ENCODE data around the gene EFNA5. TPM values are rescaled to one million over a fixed set of nuclear protein-coding genes. Genes with fewer than 3 reads are reported as not detected.

The EFNA5 gene
- total and polyA plus RNA-seq, 4 donors = 0.14 to 0.93 (median 0.54) TPM

DNA sequence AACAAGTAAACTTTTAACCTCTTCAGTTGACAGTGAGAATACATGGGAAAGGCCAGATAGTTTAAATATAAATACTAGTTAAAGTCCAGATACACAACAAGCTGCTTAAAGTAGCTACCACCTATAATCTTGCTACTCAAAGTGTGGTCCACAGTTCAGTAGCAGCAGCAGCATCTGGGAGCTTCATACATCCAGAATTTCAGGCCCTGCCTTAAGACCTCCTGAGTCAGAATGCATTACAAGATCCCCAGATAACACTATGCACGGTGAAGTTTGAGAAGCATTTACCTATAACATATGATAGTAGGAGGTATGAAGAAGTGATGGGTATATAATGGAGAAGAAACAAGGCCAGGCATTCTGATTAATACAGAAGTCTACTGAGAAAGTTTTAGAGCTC lies 244.5 kb downstream of the EFNA5 start (continued):
- TF ChIP-seq, protein P1, sequence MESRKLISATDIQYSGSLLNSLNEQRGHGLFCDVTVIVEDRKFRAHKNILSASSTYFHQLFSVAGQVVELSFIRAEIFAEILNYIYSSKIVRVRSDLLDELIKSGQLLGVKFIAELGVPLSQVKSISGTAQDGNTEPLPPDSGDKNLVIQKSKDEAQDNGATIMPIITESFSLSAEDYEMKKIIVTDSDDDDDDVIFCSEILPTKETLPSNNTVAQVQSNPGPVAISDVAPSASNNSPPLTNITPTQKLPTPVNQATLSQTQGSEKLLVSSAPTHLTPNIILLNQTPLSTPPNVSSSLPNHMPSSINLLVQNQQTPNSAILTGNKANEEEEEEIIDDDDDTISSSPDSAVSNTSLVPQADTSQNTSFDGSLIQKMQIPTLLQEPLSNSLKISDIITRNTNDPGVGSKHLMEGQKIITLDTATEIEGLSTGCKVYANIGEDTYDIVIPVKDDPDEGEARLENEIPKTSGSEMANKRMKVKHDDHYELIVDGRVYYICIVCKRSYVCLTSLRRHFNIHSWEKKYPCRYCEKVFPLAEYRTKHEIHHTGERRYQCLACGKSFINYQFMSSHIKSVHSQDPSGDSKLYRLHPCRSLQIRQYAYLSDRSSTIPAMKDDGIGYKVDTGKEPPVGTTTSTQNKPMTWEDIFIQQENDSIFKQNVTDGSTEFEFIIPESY (IDR thresholded peaks at IDR 0.05) = no peak
- no peak for TF ChIP-seq RAD21 (IDR thresholded peaks at IDR 0.05)
- TF ChIP-seq NR2F2 (IDR thresholded peaks at IDR 0.05) = no peak

- H3K4me1 ChIP-seq (ENCODE audit: control insufficient read depth in 4 of 4, insufficient read depth in 4 of 4, low read length in 3 of 4) = no peaks in the 10 kb centered on the region
- no peaks in the 10 kb centered on the region for H3K9me3 ChIP-seq (ENCODE audit: control insufficient read depth in 4 of 4, low read length in 3 of 4)
- no peak for DNase-seq (ENCODE audit: low spot score)
- no peak overlapping the region for H3K4me3 ChIP-seq (ENCODE audit: low read depth in 1 of 3, low read length in 3 of 3)
- no peak overlapping the region for H3K9ac ChIP-seq (ENCODE audit: low read depth in 1 of 2, low read length in 2 of 2)
- WGBS = 84% methylated on average over 2 of the region's 2 CpGs
- no peak for TF ChIP-seq HNF4A (conservative IDR thresholded peaks at IDR 0.05)
- TF ChIP-seq NR2F2 (IDR thresholded peaks at IDR 0.05) = no peak
- TF ChIP-seq SP1 (IDR thresholded peaks at IDR 0.05) = no peak
- TF ChIP-seq EGR1 (IDR thresholded peaks at IDR 0.05; ENCODE audit: low read depth in 2 of 2) = no peak
- TF ChIP-seq, protein P1 (IDR thresholded peaks at IDR 0.05) = no peak
- TF ChIP-seq, protein P2, sequence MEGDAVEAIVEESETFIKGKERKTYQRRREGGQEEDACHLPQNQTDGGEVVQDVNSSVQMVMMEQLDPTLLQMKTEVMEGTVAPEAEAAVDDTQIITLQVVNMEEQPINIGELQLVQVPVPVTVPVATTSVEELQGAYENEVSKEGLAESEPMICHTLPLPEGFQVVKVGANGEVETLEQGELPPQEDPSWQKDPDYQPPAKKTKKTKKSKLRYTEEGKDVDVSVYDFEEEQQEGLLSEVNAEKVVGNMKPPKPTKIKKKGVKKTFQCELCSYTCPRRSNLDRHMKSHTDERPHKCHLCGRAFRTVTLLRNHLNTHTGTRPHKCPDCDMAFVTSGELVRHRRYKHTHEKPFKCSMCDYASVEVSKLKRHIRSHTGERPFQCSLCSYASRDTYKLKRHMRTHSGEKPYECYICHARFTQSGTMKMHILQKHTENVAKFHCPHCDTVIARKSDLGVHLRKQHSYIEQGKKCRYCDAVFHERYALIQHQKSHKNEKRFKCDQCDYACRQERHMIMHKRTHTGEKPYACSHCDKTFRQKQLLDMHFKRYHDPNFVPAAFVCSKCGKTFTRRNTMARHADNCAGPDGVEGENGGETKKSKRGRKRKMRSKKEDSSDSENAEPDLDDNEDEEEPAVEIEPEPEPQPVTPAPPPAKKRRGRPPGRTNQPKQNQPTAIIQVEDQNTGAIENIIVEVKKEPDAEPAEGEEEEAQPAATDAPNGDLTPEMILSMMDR (IDR thresholded peaks at IDR 0.05; ENCODE audit: low read depth, low read length, missing input control) = no peak
- TF ChIP-seq RAD21 (IDR thresholded peaks at IDR 0.05) = no peak
- H3K27me3 ChIP-seq (ENCODE audit: control insufficient read depth in 4 of 4, insufficient read depth in 4 of 4, low read length in 3 of 4) = no peaks in the 10 kb centered on the region
- H3K27ac ChIP-seq (ENCODE audit: low read depth in 1 of 2, low read length in 2 of 2) = no peak overlapping the region
- no peaks in the 10 kb centered on the region for H3K36me3 ChIP-seq (ENCODE audit: control insufficient read depth in 4 of 4, insufficient read depth in 3 of 4, low read depth in 1 of 4, low read length in 3 of 4)
These were observed 245.2 kb downstream of the EFNA5 start for GRCh38 chr5:107425541-107426031.

GRCh38 chr5:107424491-107424890 lies 246.2 kb downstream of the EFNA5 start:
- Histone ChIP-seq H3K9ac (ENCODE audit: low read depth in 1 of 2, low read length in 2 of 2) (no peak overlapping the region), H3K36me3 (ENCODE audit: control insufficient read depth in 4 of 4, insufficient read depth in 3 of 4, low read depth in 1 of 4, low read length in 3 of 4) (no peaks in the 10 kb centered on the region), H3K4me3 (ENCODE audit: low read depth in 1 of 3, low read length in 3 of 3) (no peak overlapping the region), H3K9me3 (ENCODE audit: control insufficient read depth in 4 of 4, low read length in 3 of 4) (no peaks in the 10 kb centered on the region), H3K4me1 (ENCODE audit: control insufficient read depth in 4 of 4, insufficient read depth in 4 of 4, low read length in 3 of 4) (no peaks in the 10 kb centered on the region), H3K27ac (ENCODE audit: low read depth in 1 of 2, low read length in 2 of 2) (no peak overlapping the region), H3K27me3 (ENCODE audit: control insufficient read depth in 4 of 4, insufficient read depth in 4 of 4, low read length in 3 of 4) (no peaks in the 10 kb centered on the region)
- DNase-seq (ENCODE audit: low spot score) = no peak
- no peak for TF ChIP-seq YY1 (IDR thresholded peaks at IDR 0.05)
- TF ChIP-seq HNF4A (conservative IDR thresholded peaks at IDR 0.05) = no peak
- no peak for TF ChIP-seq RXRA (IDR thresholded peaks at IDR 0.05)
- TF ChIP-seq NR2F2 (IDR thresholded peaks at IDR 0.05) = no peak
- no peak for TF ChIP-seq JUND (IDR thresholded peaks at IDR 0.05)
- no peak for TF ChIP-seq EGR1 (IDR thresholded peaks at IDR 0.05; ENCODE audit: low read depth in 2 of 2)
- WGBS = 84% methylated on average over 2 of the region's 2 CpGs

Measured in liver (tissue), 9 donors.